GM12875 (cell line): ENCODE data around the gene ETHE1.
A peak's percentile ranks its signal among the peaks of the same experiment; 100 is the strongest.

ENCODE experiments used
- H3K4me3 ChIP-seq: one replicate; pipeline ENCODE4 v1.5.1; 2011; ENCODE audit warnings: low read depth, low read length, control low read depth
- TF ChIP-seq, protein P1 (sequence below): IDR thresholded peaks from 2 replicates; pipeline ENCODE4 v1.5.1; 2011; ENCODE audit warnings: low read depth, mild to moderate bottlenecking, control low read depth, inconsistent platforms, low read length, moderate library complexity, borderline replicate concordance; ENCODE audit not compliant: insufficient read depth

Gene ETHE1

DNA sequence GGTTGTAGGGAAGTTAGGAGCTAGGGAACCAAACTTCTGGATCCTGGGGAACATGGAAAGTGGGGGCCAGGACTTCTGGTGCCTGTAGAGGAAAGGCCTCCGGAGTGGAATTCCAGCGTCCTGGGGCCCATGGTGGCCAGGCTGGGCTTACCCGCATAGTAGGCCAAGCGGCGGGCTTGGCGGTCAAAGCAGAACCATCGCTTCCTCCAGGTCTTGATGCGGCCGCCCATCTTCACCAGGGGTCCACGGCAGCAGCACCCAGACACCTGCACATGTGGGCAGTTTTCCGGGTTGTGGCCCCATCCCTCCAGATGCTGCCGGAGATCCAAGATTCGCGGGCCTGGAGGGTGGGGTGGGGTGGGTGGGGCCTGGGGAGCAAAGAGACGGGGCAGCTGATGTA is 47.8 kb downstream of the ETHE1 start:
- TF ChIP-seq, protein P1, sequence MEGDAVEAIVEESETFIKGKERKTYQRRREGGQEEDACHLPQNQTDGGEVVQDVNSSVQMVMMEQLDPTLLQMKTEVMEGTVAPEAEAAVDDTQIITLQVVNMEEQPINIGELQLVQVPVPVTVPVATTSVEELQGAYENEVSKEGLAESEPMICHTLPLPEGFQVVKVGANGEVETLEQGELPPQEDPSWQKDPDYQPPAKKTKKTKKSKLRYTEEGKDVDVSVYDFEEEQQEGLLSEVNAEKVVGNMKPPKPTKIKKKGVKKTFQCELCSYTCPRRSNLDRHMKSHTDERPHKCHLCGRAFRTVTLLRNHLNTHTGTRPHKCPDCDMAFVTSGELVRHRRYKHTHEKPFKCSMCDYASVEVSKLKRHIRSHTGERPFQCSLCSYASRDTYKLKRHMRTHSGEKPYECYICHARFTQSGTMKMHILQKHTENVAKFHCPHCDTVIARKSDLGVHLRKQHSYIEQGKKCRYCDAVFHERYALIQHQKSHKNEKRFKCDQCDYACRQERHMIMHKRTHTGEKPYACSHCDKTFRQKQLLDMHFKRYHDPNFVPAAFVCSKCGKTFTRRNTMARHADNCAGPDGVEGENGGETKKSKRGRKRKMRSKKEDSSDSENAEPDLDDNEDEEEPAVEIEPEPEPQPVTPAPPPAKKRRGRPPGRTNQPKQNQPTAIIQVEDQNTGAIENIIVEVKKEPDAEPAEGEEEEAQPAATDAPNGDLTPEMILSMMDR, result no peak
- no peak overlapping the region for H3K4me3 ChIP-seq

DNA sequence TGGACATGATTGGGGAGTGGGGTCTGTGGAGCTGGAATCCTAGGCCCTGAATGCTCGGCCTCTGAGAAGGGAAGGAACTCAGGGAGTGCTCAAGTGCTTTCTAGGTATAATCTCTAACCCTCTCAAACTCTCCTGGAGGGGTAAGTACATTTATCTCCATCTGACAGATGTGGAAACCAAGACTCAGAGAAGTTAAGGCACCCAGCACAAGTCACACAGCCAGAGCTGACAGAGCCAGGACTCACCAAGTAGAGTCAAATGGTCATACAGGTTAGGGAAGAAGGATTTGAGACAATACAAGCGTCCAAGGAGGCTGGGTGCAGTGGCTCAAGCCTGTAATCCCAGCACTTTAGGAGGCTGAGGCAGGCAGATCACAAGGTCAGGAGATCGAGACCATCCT is 48.7 kb downstream of the ETHE1 start:
- no peak overlapping the region for H3K4me3 ChIP-seq
- TF ChIP-seq, protein P1, result no peak

GRCh38 chr19:43476606-43477005 is 50.4 kb downstream of the ETHE1 start:
- TF ChIP-seq, protein P1, result no peak
- no peak overlapping the region for H3K4me3 ChIP-seq

DNA sequence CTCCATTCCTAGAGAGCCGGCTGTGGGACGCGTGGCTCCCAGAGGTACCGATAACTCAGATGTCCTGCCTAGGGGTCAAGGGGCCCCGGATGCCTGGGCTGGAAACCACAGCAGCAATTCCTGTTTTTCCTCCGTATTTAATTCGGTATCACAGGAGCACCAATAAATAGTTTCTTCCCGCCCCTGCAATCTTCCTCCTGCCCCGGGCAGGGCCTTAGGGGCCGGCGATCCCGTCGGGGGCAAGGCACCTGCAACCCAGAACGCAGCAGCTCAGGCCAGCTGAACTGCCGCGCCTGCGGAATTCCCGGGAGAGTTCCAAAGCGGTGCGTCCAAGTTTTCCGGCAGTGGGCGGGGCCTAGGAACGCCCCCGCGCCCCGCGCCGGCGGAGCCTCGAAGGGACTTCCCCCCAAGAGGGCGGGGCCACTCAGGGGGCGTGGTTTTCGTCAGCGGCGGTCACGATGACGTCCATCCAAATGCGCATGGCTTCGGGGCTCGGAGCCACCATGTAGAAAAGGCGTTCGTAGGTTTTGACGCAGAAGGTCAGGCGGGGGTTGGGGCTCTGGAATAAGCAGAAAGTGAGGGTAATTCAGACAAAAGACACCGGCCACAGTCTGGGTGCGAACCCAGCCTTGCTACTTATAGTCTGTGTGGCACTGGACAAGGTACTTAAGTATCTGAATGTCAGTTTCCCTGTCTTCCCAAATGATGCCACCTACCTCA is 51.9 kb downstream of the ETHE1 start:
- peak overlapping the region; percentile 26 for H3K4me3 ChIP-seq
- TF ChIP-seq, protein P1, result no peak

DNA sequence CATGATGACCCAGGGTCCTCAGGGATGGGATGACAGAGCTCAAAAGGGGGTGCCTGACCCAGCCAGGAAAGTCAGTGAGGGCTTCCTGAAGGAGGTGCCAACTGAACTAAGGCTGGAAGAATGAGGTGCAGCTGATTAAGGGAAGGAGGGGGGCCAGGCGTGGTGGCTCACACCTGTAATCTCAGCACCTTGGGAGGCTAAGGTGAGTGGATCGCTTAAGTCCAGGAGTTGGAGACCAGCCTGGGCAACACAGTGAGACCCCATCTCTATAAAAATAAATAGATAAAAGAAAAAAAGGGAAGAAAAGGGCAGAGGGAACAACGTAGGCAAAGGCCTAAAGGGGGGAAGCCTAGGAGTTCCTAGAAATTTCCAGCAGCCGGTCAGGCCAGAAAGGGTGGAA is 52.5 kb downstream of the ETHE1 start:
- TF ChIP-seq, protein P1, result no peak
- H3K4me3 ChIP-seq, result no peak overlapping the region

GRCh38 chr19:43471091-43471490 is 55.9 kb downstream of the ETHE1 start:
- TF ChIP-seq, protein P1, result no peak
- no peak overlapping the region for H3K4me3 ChIP-seq

- TF ChIP-seq, protein P1, result no peak
- H3K4me3 ChIP-seq, result no peak overlapping the region
These were observed 56.7 kb downstream of the ETHE1 start for GRCh38 chr19:43470288-43470687.
